Subcutaneous abdominal adipose tissue (tissue), 5 donors: ENCODE measurements around the gene LRRC8D.

Source experiments
- H3K27ac ChIP-seq: one replicate; pipeline ENCODE4 v1.7.0; 2013; ENCODE audit warnings: low read depth, mild to moderate bottlenecking, inconsistent platforms, low read length, moderate library complexity
- H3K27me3 ChIP-seq, 5 donors: one replicate each; pipeline ENCODE4 v1.7.0; 2013; ENCODE audit warnings: low read length in 5 of 5, inconsistent platforms in 1 of 5; ENCODE audit not compliant: control insufficient read depth in 5 of 5, insufficient read depth in 4 of 5
- H3K36me3 ChIP-seq, 5 donors: one replicate each; pipeline ENCODE4 v1.7.0; 2013; ENCODE audit warnings: low read length in 5 of 5; ENCODE audit not compliant: control insufficient read depth in 5 of 5, insufficient read depth in 5 of 5
- H3K4me1 ChIP-seq, 5 donors: one replicate each; pipeline ENCODE4 v1.7.0; 2013; ENCODE audit warnings: low read length in 5 of 5, mild to moderate bottlenecking in 3 of 5, moderate library complexity in 1 of 5; ENCODE audit not compliant: control insufficient read depth in 5 of 5, insufficient read depth in 5 of 5
- H3K4me3 ChIP-seq, 5 donors: one replicate each; pipeline ENCODE4 v1.7.0; 2013; ENCODE audit warnings: low read length in 5 of 5, low read depth in 1 of 5
- H3K9ac ChIP-seq, 5 donors: one replicate each; pipeline ENCODE4 v1.7.0; 2013; ENCODE audit warnings: low read length in 5 of 5, mild to moderate bottlenecking in 4 of 5, moderate library complexity in 3 of 5
- H3K9me3 ChIP-seq, 5 donors: one replicate each; pipeline ENCODE4 v1.7.0; 2013; ENCODE audit warnings: low read length in 5 of 5; ENCODE audit not compliant: control insufficient read depth in 5 of 5
- donor health status: healthy.
- donor health status: healthy.
- donor health status: healthy.
- donor health status: healthy.
- donor health status: healthy.

The LRRC8D gene

GRCh38 chr1:89832496-89833127 is 11.8 kb downstream of the LRRC8D start:
- no peaks in the 10 kb centered on the region for H3K27me3 ChIP-seq
- H3K27ac ChIP-seq, result no peak overlapping the region
- no peaks in the 10 kb centered on the region for H3K9me3 ChIP-seq
- H3K4me3 ChIP-seq, result no peak overlapping the region
- H3K9ac ChIP-seq, result no peak overlapping the region
- H3K36me3 ChIP-seq, result no peaks in the 10 kb centered on the region
- H3K4me1 ChIP-seq, result peaks cover 0 to 17% (median 8%) of the 10 kb centered on the region in 5 donors

GRCh38 chr1:89833183-89834082 is 12.6 kb downstream of the LRRC8D start:
- Histone ChIP-seq H3K4me1 (peaks cover 0 to 17% (median 8%) of the 10 kb centered on the region in 5 donors), H3K9ac (no peak overlapping the region), H3K27ac (no peak overlapping the region), H3K4me3 (no peak overlapping the region), H3K27me3 (no peaks in the 10 kb centered on the region), H3K36me3 (no peaks in the 10 kb centered on the region), H3K9me3 (no peaks in the 10 kb centered on the region)

- Histone ChIP-seq H3K36me3 (no peaks in the 10 kb centered on the region), H3K27me3 (no peaks in the 10 kb centered on the region), H3K9me3 (no peaks in the 10 kb centered on the region), H3K4me3 (no peak overlapping the region), H3K9ac (no peak overlapping the region), H3K27ac (no peak overlapping the region), H3K4me1 (peaks cover 0 to 17% (median 8%) of the 10 kb centered on the region in 5 donors)
These were observed 13.4 kb downstream of the LRRC8D start for GRCh38 chr1:89834083-89834704.

- Histone ChIP-seq H3K36me3 (no peaks in the 10 kb centered on the region), H3K27me3 (no peaks in the 10 kb centered on the region), H3K4me3 (no peak overlapping the region), H3K4me1 (peaks cover 0 to 17% (median 12%) of the 10 kb centered on the region in 5 donors), H3K9ac (no peak overlapping the region), H3K27ac (no peak overlapping the region), H3K9me3 (no peaks in the 10 kb centered on the region)
These were observed 15.6 kb downstream of the LRRC8D start for GRCh38 chr1:89836252-89837035.

- Histone ChIP-seq H3K9me3 (no peaks in the 10 kb centered on the region), H3K27ac (no peak overlapping the region), H3K4me3 (no peak overlapping the region), H3K9ac (no peak overlapping the region), H3K4me1 (peaks cover 0 to 17% (median 12%) of the 10 kb centered on the region in 5 donors), H3K27me3 (no peaks in the 10 kb centered on the region), H3K36me3 (no peaks in the 10 kb centered on the region)
These were observed 16.2 kb downstream of the LRRC8D start for GRCh38 chr1:89837036-89837481.

- Histone ChIP-seq H3K4me3 (no peak overlapping the region), H3K4me1 (peaks cover 0 to 19% (median 10%) of the 10 kb centered on the region in 5 donors), H3K9ac (no peak overlapping the region), H3K9me3 (no peaks in the 10 kb centered on the region), H3K27me3 (no peaks in the 10 kb centered on the region), H3K36me3 (no peaks in the 10 kb centered on the region), H3K27ac (no peak overlapping the region)
These were observed 16.7 kb downstream of the LRRC8D start for GRCh38 chr1:89837510-89837909.

- Histone ChIP-seq H3K9ac (no peak overlapping the region), H3K36me3 (no peaks in the 10 kb centered on the region), H3K4me1 (peaks cover 2 to 24% (median 19%) of the 10 kb centered on the region in 5 donors), H3K27me3 (no peaks in the 10 kb centered on the region), H3K4me3 (no peak overlapping the region), H3K27ac (no peak overlapping the region), H3K9me3 (no peaks in the 10 kb centered on the region)
These were observed 18.7 kb downstream of the LRRC8D start for GRCh38 chr1:89839516-89839915.

- H3K9ac ChIP-seq, result no peak overlapping the region
- H3K4me1 ChIP-seq, result peaks cover 2 to 23% (median 19%) of the 10 kb centered on the region in 5 donors
- H3K4me3 ChIP-seq, result no peak overlapping the region
- no peaks in the 10 kb centered on the region for H3K9me3 ChIP-seq
- H3K36me3 ChIP-seq, result no peaks in the 10 kb centered on the region
- H3K27ac ChIP-seq, result no peak overlapping the region
- no peaks in the 10 kb centered on the region for H3K27me3 ChIP-seq
These were observed 20.7 kb downstream of the LRRC8D start for GRCh38 chr1:89841507-89841906.

- Histone ChIP-seq H3K36me3 (peaks cover 0 to 4% (median 0%) of the 10 kb centered on the region in 5 donors), H3K9ac (peak overlapping the region in 3 of 5 donors; percentile 48 to 77 (median 70))
These were observed 21.9 kb downstream of the LRRC8D start for GRCh38 chr1:89842567-89843272.

More at GRCh38 chr1:89842567-89843272, 21.9 kb downstream of the LRRC8D start:
- no peak overlapping the region for H3K27ac ChIP-seq
- peak overlapping the region; percentile 78 to 96 (median 90) for H3K4me3 ChIP-seq
- no peaks in the 10 kb centered on the region for H3K27me3 ChIP-seq
- no peaks in the 10 kb centered on the region for H3K9me3 ChIP-seq
- peaks cover 2 to 20% (median 17%) of the 10 kb centered on the region in 5 donors for H3K4me1 ChIP-seq
